ENCODE results near the gene RBFOX2. TPM values are rescaled to one million over a fixed set of nuclear protein-coding genes. Genes with fewer than 3 reads are reported as not detected.

The RBFOX2 gene
- total and polyA plus RNA-seq, 2 donors (not counting 1 experiment from before 2014, with no cell fraction given) = not detected

DNA sequence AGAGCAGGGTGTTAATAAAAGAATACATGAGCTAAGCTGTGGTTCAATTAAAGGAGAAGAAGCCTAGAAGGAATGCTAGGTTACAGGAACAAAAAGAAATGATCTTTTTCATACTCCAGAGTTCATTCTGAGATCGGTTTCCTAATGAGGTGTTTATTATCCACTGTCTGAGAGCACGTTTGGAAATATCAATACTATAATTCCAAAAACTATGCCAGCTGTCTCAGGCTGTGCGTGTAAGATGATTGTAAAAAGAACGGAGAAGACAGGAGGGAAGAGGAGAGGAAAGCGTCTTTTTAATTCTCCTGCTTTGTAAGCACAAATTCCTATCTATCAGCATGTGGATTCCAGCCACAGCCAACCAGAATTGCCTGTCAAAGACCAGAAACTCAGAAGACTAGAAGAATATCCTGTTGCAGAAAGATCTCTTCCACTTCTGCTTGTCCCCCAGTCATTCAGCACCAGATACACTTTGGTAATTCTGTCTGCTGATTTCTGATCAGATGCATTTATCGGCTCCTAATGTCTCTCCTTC lies 285.2 kb downstream of the RBFOX2 start:
- Mint-ChIP-seq H3K4me1 (peaks cover 7% of the 10 kb centered on the region), H3K4me3 (no peak overlapping the region), H3K9me3 (ENCODE audit: insufficient read depth) (no peaks in the 10 kb centered on the region), H3K27ac (no peak overlapping the region), H3K27me3 (peaks cover 85% of the 10 kb centered on the region)
- H3K79me2 ChIP-seq (ENCODE audit: control insufficient read depth, insufficient read depth, low read length) = no peaks in the 10 kb centered on the region
- H3K9me3 ChIP-seq (ENCODE audit: control extremely low read depth in 1 of 3, control insufficient read depth in 2 of 3, insufficient read depth in 1 of 3, low read length in 2 of 3) = peaks cover 0 to 3% (median 0%) of the 10 kb centered on the region in 3 donors
- DNase-seq (no peak), ATAC-seq (ENCODE audit: low read depth) (no peak)
- peaks cover 3 to 12% of the 10 kb centered on the region in 2 donors for H3K4me1 ChIP-seq (ENCODE audit: control insufficient read depth in 2 of 2, insufficient read depth in 2 of 2, low read length in 2 of 2)
- H4K20me1 ChIP-seq (ENCODE audit: control insufficient read depth, insufficient read depth, low read length, poor library complexity, severe bottlenecking) = no peaks in the 10 kb centered on the region
- H3K27ac ChIP-seq (ENCODE audit: low read length in 2 of 2) = no peak overlapping the region
- H3K4me2 ChIP-seq (replicated peaks; ENCODE audit: low read depth, low read length, poor library complexity, severe bottlenecking) = no peak overlapping the region
- no peak overlapping the region for H3K4me3 ChIP-seq (ENCODE audit: control extremely low read depth in 1 of 5, extremely low read depth in 1 of 5, insufficient read depth in 1 of 5, low read depth in 2 of 5, low read length in 4 of 5)
- ChIA-PET POLR2A (no interaction called here), CTCF (no interaction called here)
- no peaks in the 10 kb centered on the region for H3K36me3 ChIP-seq (replicated peaks in 1 of 2; ENCODE audit: control extremely low read depth in 1 of 2, control insufficient read depth in 1 of 2, extremely low read depth in 1 of 2, insufficient read depth in 2 of 2, low read length in 1 of 2)
- H3K9ac ChIP-seq (ENCODE audit: low read length) = no peak overlapping the region
- intact Hi-C loops (cut with micrococcal nuclease) = no loop called here
- TF ChIP-seq EZH2 (IDR thresholded peaks at IDR 0.05; ENCODE audit: borderline replicate concordance, insufficient read depth, low read depth, low read length, poor library complexity, severe bottlenecking) = no peak
- TF ChIP-seq, protein P1, sequence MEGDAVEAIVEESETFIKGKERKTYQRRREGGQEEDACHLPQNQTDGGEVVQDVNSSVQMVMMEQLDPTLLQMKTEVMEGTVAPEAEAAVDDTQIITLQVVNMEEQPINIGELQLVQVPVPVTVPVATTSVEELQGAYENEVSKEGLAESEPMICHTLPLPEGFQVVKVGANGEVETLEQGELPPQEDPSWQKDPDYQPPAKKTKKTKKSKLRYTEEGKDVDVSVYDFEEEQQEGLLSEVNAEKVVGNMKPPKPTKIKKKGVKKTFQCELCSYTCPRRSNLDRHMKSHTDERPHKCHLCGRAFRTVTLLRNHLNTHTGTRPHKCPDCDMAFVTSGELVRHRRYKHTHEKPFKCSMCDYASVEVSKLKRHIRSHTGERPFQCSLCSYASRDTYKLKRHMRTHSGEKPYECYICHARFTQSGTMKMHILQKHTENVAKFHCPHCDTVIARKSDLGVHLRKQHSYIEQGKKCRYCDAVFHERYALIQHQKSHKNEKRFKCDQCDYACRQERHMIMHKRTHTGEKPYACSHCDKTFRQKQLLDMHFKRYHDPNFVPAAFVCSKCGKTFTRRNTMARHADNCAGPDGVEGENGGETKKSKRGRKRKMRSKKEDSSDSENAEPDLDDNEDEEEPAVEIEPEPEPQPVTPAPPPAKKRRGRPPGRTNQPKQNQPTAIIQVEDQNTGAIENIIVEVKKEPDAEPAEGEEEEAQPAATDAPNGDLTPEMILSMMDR (IDR thresholded peaks at IDR 0.05) = no peak
- peaks cover 2 to 86% (median 63%) of the 10 kb centered on the region in 4 experiments for H3K27me3 ChIP-seq (replicated peaks in 1 of 4; ENCODE audit: control extremely low read depth in 1 of 4, control insufficient read depth in 3 of 4, insufficient read depth in 4 of 4, low read length in 3 of 4)
- H2AFZ ChIP-seq (ENCODE audit: insufficient read depth, low read depth, low read length, poor library complexity, severe bottlenecking) = no peak overlapping the region
- WGBS (ENCODE audit: insufficient coverage) = no CpG with 5 or more reads among the region's 6 CpGs

DNA sequence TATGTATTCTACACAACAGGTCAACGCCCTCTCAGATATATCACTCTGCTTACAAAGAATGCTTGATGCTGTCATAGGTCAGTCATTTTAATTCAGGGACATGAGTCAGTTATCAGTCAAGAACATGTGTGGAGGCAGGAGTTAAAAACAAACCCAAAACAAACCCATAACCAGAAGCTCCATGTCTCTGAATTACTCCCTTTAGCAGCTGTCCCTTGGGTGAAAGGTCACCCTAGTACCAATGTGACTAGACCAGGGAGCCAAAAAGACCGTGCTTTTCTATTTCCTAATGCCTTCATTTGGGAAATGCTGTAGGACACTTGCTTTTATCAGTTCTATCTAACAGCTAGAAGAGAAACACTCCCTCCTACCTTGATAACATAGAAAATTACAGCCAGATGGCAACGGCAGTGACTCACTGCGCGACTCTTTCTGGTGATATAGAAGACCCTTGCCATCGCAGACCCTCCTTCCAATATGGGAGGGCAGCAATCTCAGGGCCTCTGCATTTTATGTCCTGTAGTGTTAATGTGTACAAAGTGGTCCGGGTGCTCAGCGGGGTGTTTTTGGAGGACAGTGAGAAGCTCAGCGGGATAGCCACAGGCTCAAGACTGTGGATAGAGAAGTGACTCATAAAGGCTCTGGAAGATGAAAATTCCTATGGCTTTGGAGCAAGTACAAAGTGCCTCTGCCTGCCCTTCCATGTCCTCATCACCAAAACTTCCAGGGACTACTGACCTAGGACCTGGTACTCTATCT lies 286.1 kb downstream of the RBFOX2 start:
- peaks cover 7% of the 10 kb centered on the region for H3K4me1 Mint-ChIP-seq
- H3K9me3 Mint-ChIP-seq (ENCODE audit: insufficient read depth) = no peaks in the 10 kb centered on the region
- ChIA-PET POLR2A (no interaction called here), CTCF (no interaction called here)
- H3K9me3 ChIP-seq (ENCODE audit: control extremely low read depth in 1 of 3, control insufficient read depth in 2 of 3, insufficient read depth in 1 of 3, low read length in 2 of 3) = peaks cover 0 to 3% (median 0%) of the 10 kb centered on the region in 3 donors
- no peak overlapping the region for H3K4me3 ChIP-seq (ENCODE audit: control extremely low read depth in 1 of 5, extremely low read depth in 1 of 5, insufficient read depth in 1 of 5, low read depth in 2 of 5, low read length in 4 of 5)
- H2AFZ ChIP-seq (ENCODE audit: insufficient read depth, low read depth, low read length, poor library complexity, severe bottlenecking) = no peak overlapping the region
- H3K4me1 ChIP-seq (ENCODE audit: control insufficient read depth in 2 of 2, insufficient read depth in 2 of 2, low read length in 2 of 2) = peaks cover 3 to 12% of the 10 kb centered on the region in 2 donors
- H3K27me3 Mint-ChIP-seq = peaks cover 87% of the 10 kb centered on the region
- peaks cover 2 to 78% (median 59%) of the 10 kb centered on the region in 4 experiments for H3K27me3 ChIP-seq (replicated peaks in 1 of 4; ENCODE audit: control extremely low read depth in 1 of 4, control insufficient read depth in 3 of 4, insufficient read depth in 4 of 4, low read length in 3 of 4)
- no peaks in the 10 kb centered on the region for H3K79me2 ChIP-seq (ENCODE audit: control insufficient read depth, insufficient read depth, low read length)
- H3K4me3 Mint-ChIP-seq = no peak overlapping the region
- no peak for DNase-seq
- intact Hi-C loops (cut with micrococcal nuclease) = no loop called here
- TF ChIP-seq, protein P1 (IDR thresholded peaks at IDR 0.05) = no peak
- no peak for TF ChIP-seq EZH2 (IDR thresholded peaks at IDR 0.05; ENCODE audit: borderline replicate concordance, insufficient read depth, low read depth, low read length, poor library complexity, severe bottlenecking)
- 92% methylated on average over 2 of the region's 9 CpGs for WGBS (ENCODE audit: insufficient coverage)
- H3K27ac ChIP-seq (ENCODE audit: low read length in 2 of 2) = no peak overlapping the region
- no peak overlapping the region for H3K27ac Mint-ChIP-seq
- H3K4me2 ChIP-seq (replicated peaks; ENCODE audit: low read depth, low read length, poor library complexity, severe bottlenecking) = no peak overlapping the region
- ATAC-seq (ENCODE audit: low read depth) = no peak
- H3K9ac ChIP-seq (ENCODE audit: low read length) = no peak overlapping the region
- H3K36me3 ChIP-seq (replicated peaks in 1 of 2; ENCODE audit: control extremely low read depth in 1 of 2, control insufficient read depth in 1 of 2, extremely low read depth in 1 of 2, insufficient read depth in 2 of 2, low read length in 1 of 2) = no peaks in the 10 kb centered on the region
- H4K20me1 ChIP-seq (ENCODE audit: control insufficient read depth, insufficient read depth, low read length, poor library complexity, severe bottlenecking) = no peaks in the 10 kb centered on the region

Measured in B cell (primary cell).